Measurements from ENCODE around the gene MINDY2. TPM values are rescaled to one million over a fixed set of nuclear protein-coding genes. Genes with fewer than 3 reads are reported as not detected.

The MINDY2 gene
- total RNA-seq, 1 donor from 2014 or later: 25.0 TPM

GRCh38 chr15:58741032-58741431 lies 30.1 kb upstream of the MINDY2 start:
- no peak overlapping the region for H3K27ac ChIP-seq
- no peak overlapping the region for H3K4me3 ChIP-seq
- H3K9me3 ChIP-seq (ENCODE audit: low read depth): no peaks in the 10 kb centered on the region
- H3K4me2 ChIP-seq: no peak overlapping the region
- DNase-seq (ENCODE audit: low spot score): no peak
- H3F3A ChIP-seq (ENCODE audit: low read depth): no peaks in the 10 kb centered on the region
- H3K79me2 ChIP-seq (ENCODE audit: low read depth): peaks cover 100% of the 10 kb centered on the region
- peaks cover 2% of the 10 kb centered on the region for H3K9me3 Mint-ChIP-seq
- H4K20me1 ChIP-seq (ENCODE audit: low read depth): peaks cover 98% of the 10 kb centered on the region
- no peak overlapping the region for H3K4me3 Mint-ChIP-seq
- H3K36me3 ChIP-seq: no peaks in the 10 kb centered on the region
- no peak overlapping the region for H3K9ac ChIP-seq
- H3K36me3 Mint-ChIP-seq: peaks cover 17% of the 10 kb centered on the region
- H3K4me1 ChIP-seq: peaks cover 7% of the 10 kb centered on the region
- no peaks in the 10 kb centered on the region for H3K27me3 Mint-ChIP-seq (ENCODE audit: insufficient read depth, low read depth)
- no peak overlapping the region for H3K27ac Mint-ChIP-seq
- no peaks in the 10 kb centered on the region for H3K27me3 ChIP-seq
- no peak overlapping the region for H2AFZ ChIP-seq (replicated peaks)
- H3K4me1 Mint-ChIP-seq: peaks cover 9% of the 10 kb centered on the region
- TF ChIP-seq EZH2phosphoT487 (IDR thresholded peaks at IDR 0.05): no peak
- no peak for TF ChIP-seq EZH2 (IDR thresholded peaks at IDR 0.05)
- TF ChIP-seq, protein P1, sequence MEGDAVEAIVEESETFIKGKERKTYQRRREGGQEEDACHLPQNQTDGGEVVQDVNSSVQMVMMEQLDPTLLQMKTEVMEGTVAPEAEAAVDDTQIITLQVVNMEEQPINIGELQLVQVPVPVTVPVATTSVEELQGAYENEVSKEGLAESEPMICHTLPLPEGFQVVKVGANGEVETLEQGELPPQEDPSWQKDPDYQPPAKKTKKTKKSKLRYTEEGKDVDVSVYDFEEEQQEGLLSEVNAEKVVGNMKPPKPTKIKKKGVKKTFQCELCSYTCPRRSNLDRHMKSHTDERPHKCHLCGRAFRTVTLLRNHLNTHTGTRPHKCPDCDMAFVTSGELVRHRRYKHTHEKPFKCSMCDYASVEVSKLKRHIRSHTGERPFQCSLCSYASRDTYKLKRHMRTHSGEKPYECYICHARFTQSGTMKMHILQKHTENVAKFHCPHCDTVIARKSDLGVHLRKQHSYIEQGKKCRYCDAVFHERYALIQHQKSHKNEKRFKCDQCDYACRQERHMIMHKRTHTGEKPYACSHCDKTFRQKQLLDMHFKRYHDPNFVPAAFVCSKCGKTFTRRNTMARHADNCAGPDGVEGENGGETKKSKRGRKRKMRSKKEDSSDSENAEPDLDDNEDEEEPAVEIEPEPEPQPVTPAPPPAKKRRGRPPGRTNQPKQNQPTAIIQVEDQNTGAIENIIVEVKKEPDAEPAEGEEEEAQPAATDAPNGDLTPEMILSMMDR (IDR thresholded peaks at IDR 0.05): no peak

GRCh38 chr15:58742022-58742813 lies 28.9 kb upstream of the MINDY2 start:
- no peak for TF ChIP-seq EZH2phosphoT487 (IDR thresholded peaks at IDR 0.05)
- TF ChIP-seq, protein P1 (IDR thresholded peaks at IDR 0.05): no peak
- no peak for TF ChIP-seq EZH2 (IDR thresholded peaks at IDR 0.05)
- no peaks in the 10 kb centered on the region for H3K9me3 ChIP-seq (ENCODE audit: low read depth)
- H2AFZ ChIP-seq (replicated peaks): no peak overlapping the region
- H3K4me1 Mint-ChIP-seq: peaks cover 12% of the 10 kb centered on the region
- peaks cover 100% of the 10 kb centered on the region for H3K79me2 ChIP-seq (ENCODE audit: low read depth)
- no peaks in the 10 kb centered on the region for H3K27me3 Mint-ChIP-seq (ENCODE audit: insufficient read depth, low read depth)
- H3K27ac ChIP-seq: no peak overlapping the region
- no peak overlapping the region for H3K27ac Mint-ChIP-seq
- H3K4me2 ChIP-seq: no peak overlapping the region
- H3K4me3 Mint-ChIP-seq: no peak overlapping the region
- no peak overlapping the region for H3K9ac ChIP-seq
- DNase-seq (ENCODE audit: low spot score): no peak
- no peaks in the 10 kb centered on the region for H3K36me3 ChIP-seq
- H3K27me3 ChIP-seq: no peaks in the 10 kb centered on the region
- peaks cover 18% of the 10 kb centered on the region for H3K4me1 ChIP-seq
- H3F3A ChIP-seq (ENCODE audit: low read depth): no peaks in the 10 kb centered on the region
- peaks cover 98% of the 10 kb centered on the region for H4K20me1 ChIP-seq (ENCODE audit: low read depth)
- peaks cover 2% of the 10 kb centered on the region for H3K9me3 Mint-ChIP-seq
- peaks cover 18% of the 10 kb centered on the region for H3K36me3 Mint-ChIP-seq
- no peak overlapping the region for H3K4me3 ChIP-seq

- Histone ChIP-seq H3K9ac (no peak overlapping the region), H3K4me1 (peaks cover 25% of the 10 kb centered on the region)
- TF ChIP-seq EZH2phosphoT487 (IDR thresholded peaks at IDR 0.05): no peak
- TF ChIP-seq, protein P1 (IDR thresholded peaks at IDR 0.05): no peak
- no peak for TF ChIP-seq EZH2 (IDR thresholded peaks at IDR 0.05)
Measured at GRCh38 chr15:58742819-58743502, 28.1 kb upstream of the MINDY2 start.

More at GRCh38 chr15:58742819-58743502, 28.1 kb upstream of the MINDY2 start:
- Mint-ChIP-seq H3K36me3 (peaks cover 18% of the 10 kb centered on the region), H3K4me3 (no peak overlapping the region), H3K27ac (no peak overlapping the region), H3K27me3 (ENCODE audit: insufficient read depth, low read depth) (no peaks in the 10 kb centered on the region), H3K4me1 (peaks cover 16% of the 10 kb centered on the region), H3K9me3 (peaks cover 2% of the 10 kb centered on the region)
- Histone ChIP-seq H2AFZ (replicated peaks) (no peak overlapping the region), H3K36me3 (no peaks in the 10 kb centered on the region), H3K27me3 (no peaks in the 10 kb centered on the region), H3K79me2 (ENCODE audit: low read depth) (peaks cover 100% of the 10 kb centered on the region), H3K9me3 (ENCODE audit: low read depth) (no peaks in the 10 kb centered on the region), H3K4me3 (no peak overlapping the region), H3K27ac (no peak overlapping the region), H4K20me1 (ENCODE audit: low read depth) (peaks cover 98% of the 10 kb centered on the region), H3K4me2 (no peak overlapping the region), H3F3A (ENCODE audit: low read depth) (peaks cover under 1% of the 10 kb centered on the region)
- no peak for DNase-seq (ENCODE audit: low spot score)

Measured in neural progenitor cell (in vitro differentiated cells).